ENCODE measurements around the gene CDC27.
A peak's percentile ranks its signal among the peaks of the same experiment; 100 is the strongest.
"Not testable (repeated sequence)": the region's sequence is repeated elsewhere in the genome, so short reads cannot be mapped to it uniquely, and the experiment has no call there.

The CDC27 gene, protein sequence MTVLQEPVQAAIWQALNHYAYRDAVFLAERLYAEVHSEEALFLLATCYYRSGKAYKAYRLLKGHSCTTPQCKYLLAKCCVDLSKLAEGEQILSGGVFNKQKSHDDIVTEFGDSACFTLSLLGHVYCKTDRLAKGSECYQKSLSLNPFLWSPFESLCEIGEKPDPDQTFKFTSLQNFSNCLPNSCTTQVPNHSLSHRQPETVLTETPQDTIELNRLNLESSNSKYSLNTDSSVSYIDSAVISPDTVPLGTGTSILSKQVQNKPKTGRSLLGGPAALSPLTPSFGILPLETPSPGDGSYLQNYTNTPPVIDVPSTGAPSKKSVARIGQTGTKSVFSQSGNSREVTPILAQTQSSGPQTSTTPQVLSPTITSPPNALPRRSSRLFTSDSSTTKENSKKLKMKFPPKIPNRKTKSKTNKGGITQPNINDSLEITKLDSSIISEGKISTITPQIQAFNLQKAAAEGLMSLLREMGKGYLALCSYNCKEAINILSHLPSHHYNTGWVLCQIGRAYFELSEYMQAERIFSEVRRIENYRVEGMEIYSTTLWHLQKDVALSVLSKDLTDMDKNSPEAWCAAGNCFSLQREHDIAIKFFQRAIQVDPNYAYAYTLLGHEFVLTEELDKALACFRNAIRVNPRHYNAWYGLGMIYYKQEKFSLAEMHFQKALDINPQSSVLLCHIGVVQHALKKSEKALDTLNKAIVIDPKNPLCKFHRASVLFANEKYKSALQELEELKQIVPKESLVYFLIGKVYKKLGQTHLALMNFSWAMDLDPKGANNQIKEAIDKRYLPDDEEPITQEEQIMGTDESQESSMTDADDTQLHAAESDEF

GRCh38 chr17:47188876-47189731, at the start of gene CDC27:
Gene CDC27, minus strand, starts transcription at chr17:47189295. Its CDS starts 123 bp downstream, at chr17:47189172.
- peak; percentile 100 for DNase-seq

- DNase-seq = no peak
Observed at GRCh38 chr17:47238321-47239010, 49.4 kb upstream of the CDC27 start.

DNA sequence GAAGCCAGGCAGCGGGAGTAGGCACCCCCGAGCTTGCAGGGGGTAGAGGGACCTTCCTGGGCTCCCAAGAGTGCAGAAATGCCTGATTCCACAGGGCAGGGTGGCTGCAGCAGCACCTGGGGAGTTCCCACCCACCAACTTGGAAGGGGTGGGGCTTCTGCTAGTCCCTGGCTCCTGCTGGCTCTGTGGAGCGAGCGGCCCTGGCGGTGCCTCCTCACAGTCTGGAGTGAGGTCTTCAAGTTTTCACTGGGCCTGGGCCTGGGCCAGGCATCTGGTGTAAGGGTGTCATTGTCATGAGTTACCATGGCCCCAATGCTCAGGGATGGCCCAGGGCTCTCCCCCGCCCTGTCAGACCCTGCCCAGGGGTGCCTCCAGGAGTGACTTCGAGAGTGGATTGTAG, 48.7 kb upstream of the CDC27 start:
- no peak for DNase-seq

GRCh38 chr17:47235923-47236322, 46.8 kb upstream of the CDC27 start:
- DNase-seq = no peak

- DNase-seq = no peak
Observed at GRCh38 chr17:47235506-47235905, 46.4 kb upstream of the CDC27 start.

- DNase-seq = no peak
Observed at GRCh38 chr17:47232465-47232864, 43.4 kb upstream of the CDC27 start.

DNA sequence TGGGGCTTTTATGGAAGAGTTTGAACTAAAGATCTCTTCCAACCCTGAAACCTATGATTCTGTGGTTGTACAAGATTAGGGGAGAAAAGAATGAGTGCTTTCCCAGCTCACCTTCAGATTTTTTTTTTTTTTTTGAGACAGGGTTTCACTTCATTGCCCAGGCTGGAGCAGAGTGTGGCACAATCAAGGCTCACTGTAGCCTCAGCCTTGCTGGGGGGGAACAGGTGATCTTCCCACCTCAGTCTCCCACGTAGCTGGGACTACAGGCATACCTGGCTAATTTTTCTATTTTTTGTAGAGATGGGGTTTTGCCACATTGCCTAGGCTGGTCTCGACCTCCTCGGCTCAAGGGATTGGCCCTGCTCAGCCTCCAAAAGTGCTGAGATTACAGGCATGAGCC, 42.8 kb upstream of the CDC27 start:
- DNase-seq = no peak

GRCh38 chr17:47231334-47231733, 42.2 kb upstream of the CDC27 start:
- DNase-seq = no peak

- no peak for DNase-seq
Observed at GRCh38 chr17:47230864-47231263, 41.8 kb upstream of the CDC27 start.

- peak; percentile 78 for DNase-seq
Observed at GRCh38 chr17:47229535-47230443, 40.7 kb upstream of the CDC27 start.

DNA sequence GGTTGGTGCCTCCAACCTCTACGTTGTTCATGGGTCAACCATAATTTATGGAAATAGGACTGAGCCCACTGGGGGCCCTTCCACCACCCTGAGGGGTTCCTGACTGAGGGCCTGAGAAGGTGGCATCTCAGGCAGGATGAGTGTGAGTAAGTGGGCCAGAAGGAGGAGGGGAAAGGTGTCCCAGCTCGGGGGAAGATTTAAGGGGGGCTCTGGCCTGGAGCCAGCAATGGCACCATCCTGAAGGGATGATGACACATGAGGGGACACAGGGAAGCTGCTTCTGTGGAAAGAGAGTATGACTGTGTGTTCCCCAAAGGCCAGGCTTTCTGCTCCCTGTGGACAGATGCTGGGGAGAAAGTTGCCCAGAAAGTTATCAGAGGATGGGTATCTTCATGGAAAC, 38.8 kb upstream of the CDC27 start:
- no peak for DNase-seq

- no peak for DNase-seq
Observed at GRCh38 chr17:47225911-47226688, 37.0 kb upstream of the CDC27 start.

DNA sequence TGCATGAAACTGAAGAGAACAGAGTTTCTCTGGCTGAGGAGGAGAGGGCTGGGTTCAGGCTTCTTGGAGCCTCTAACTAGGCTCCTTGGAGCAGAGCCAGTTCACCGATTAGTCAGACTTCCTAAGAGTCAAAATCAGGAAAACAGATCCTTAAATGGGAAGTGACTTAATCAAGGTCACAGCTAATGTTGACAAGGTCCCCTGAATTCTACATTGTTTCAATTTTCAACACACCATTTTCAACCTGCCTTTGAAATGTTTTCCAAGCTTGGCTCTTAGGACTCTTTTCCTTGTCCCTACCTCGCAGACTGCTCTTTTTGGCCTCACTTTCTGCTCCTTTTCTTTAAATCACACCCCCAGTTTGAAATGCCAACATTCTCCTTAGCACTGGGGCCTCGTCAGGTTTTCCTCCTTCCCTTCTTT, 36.4 kb upstream of the CDC27 start:
- no peak for DNase-seq

DNA sequence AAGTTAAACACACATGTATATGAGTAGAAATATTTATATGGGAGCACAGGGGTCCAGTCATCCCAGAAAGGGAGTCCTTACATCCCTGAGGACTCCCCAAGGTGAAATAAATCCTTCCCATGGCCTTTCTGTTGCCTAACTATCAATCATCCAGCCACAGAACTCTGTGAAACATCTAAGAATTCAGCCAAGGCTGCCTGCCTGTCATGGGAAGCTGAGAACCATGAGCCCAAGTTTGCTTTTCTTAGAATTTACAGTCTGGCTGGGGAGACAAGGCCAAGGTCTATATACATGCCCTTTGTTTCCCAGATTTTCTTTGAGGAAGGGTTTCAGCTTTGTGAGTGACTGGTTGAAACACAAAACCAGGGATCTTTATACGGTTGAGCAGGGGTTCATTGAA, 35.9 kb upstream of the CDC27 start:
- no peak for DNase-seq

DNA sequence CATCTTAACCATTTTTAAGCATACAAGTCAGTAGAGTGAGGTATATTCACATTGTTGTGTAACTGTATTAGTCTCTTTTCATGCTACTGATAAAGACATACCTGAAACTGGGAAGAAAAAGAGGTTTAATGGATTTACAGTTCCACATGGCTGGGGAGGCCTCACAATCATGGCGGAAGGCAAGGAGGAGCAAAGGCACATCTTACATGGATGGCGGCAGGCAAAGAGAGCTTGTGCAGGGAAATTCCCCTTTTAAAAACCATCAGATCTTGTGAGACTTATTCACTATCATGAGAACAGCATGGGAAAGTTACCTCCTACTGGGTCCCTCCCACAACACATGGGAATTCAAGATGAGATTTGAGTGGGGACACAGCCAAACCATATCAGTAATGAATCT, 35.0 kb upstream of the CDC27 start:
- DNase-seq = not testable (repeated sequence)

DNA sequence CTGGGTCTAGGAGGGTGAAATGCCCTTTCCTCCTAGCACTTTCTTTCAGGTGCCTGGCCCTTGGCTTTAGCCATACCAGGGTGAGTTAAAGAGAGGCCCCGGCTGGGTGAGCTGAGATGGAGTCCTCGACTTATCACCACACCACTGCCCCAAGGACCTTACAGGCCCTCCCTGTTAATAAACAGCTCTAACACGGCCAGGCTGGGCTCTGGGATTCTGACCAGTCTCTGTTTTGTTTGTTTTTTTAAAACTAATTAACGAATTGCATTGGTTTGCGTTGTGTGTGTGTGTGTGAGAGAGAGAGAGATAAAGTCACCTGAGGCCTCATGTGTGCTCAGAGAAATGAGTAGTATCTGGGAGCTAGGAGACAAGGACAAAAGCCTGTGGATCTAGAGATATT, 34.4 kb upstream of the CDC27 start:
- DNase-seq = no peak

- no peak for DNase-seq
Observed at GRCh38 chr17:47223007-47223406, 33.9 kb upstream of the CDC27 start.

- DNase-seq = no peak
Observed at GRCh38 chr17:47222047-47222446, 33.0 kb upstream of the CDC27 start.

- DNase-seq = no peak
Observed at GRCh38 chr17:47221154-47221553, 32.1 kb upstream of the CDC27 start.

- DNase-seq = peak; percentile 46
Observed at GRCh38 chr17:47220531-47220999, 31.5 kb upstream of the CDC27 start.

All from CD4-positive, alpha-beta T cell treated with Interleukin-17A for 1 hour (primary cell).